Bronchial epithelial cell (primary cell): ENCODE measurements around the gene GAS5. TPM values are rescaled to one million over a fixed set of nuclear protein-coding genes. Genes with fewer than 3 reads are reported as not detected.
A peak's percentile ranks its signal among the peaks of the same experiment; 100 is the strongest.

Source experiments
- DNase-seq: peaks from one replicate; pipeline ENCODE4 v3.0.0-alpha.2; 2010; ENCODE audit warnings: low read depth
- FAIRE-seq: peaks from 2 replicates; lab custom pipeline; 2011; peaks lifted over from hg19 to GRCh38; lab: Jason Lieb, UNC
- H3K27me3 ChIP-seq: 2 replicates; pipeline ENCODE4 v1.5.1; 2011; ENCODE audit warnings: low read length; ENCODE audit not compliant: control insufficient read depth, insufficient read depth
- H3K36me3 ChIP-seq: 2 replicates; pipeline ENCODE4 v1.5.1; 2011; ENCODE audit warnings: low read length; ENCODE audit not compliant: control insufficient read depth, insufficient read depth
- H3K4me3 ChIP-seq: 2 replicates; pipeline ENCODE4 v1.5.1; 2011; ENCODE audit warnings: mild to moderate bottlenecking, low read depth, low read length, control low read depth
- CTCF ChIP-seq: IDR thresholded peaks from 2 replicates; pipeline ENCODE4 v1.5.1; 2011; ENCODE audit warnings: mild to moderate bottlenecking, moderate library complexity, low read length, control low read depth, inconsistent platforms; ENCODE audit not compliant: insufficient read depth, severe bottlenecking
- total RNA-seq: library from RNA; depleted of rRNA; stranded (reverse); fragments of >200 nt; gene quantifications from 2 replicates; pipeline ENCODE4 v1.2.1, GENCODE V29; 2014

GAS5 gene
- total RNA-seq, 1 donor from 2014 or later, result 2,584 TPM

- H3K27me3 ChIP-seq, result no peaks in the 10 kb centered on the region
- no peak overlapping the region for H3K4me3 ChIP-seq
- FAIRE-seq (no peak), DNase-seq (no peak)
- no peaks in the 10 kb centered on the region for H3K36me3 ChIP-seq
- no peak for TF ChIP-seq CTCF
These were observed 8.9 kb upstream of the GAS5 start for GRCh38 chr1:173876732-173877131.

- no peak for FAIRE-seq
- H3K36me3 ChIP-seq, result peaks cover 2% of the 10 kb centered on the region
- no peak for DNase-seq
- H3K27me3 ChIP-seq, result no peaks in the 10 kb centered on the region
- no peak overlapping the region for H3K4me3 ChIP-seq
- no peak for TF ChIP-seq CTCF
These were observed 3.7 kb upstream of the GAS5 start for GRCh38 chr1:173871500-173871899.

- DNase-seq, result no peak
- TF ChIP-seq CTCF, result no peak
- FAIRE-seq, result no peak
- Histone ChIP-seq H3K27me3 (no peaks in the 10 kb centered on the region), H3K36me3 (peaks cover 2% of the 10 kb centered on the region), H3K4me3 (no peak overlapping the region)
These were observed 3.3 kb upstream of the GAS5 start for GRCh38 chr1:173871091-173871490.

- Histone ChIP-seq H3K36me3 (peaks cover 5% of the 10 kb centered on the region), H3K4me3 (no peak overlapping the region), H3K27me3 (no peaks in the 10 kb centered on the region)
- FAIRE-seq, result no peak
- no peak for TF ChIP-seq CTCF
- DNase-seq, result no peak
These were observed 2.7 kb upstream of the GAS5 start for GRCh38 chr1:173870252-173871075.

- no peak for TF ChIP-seq CTCF
- DNase-seq (peak; percentile 44), FAIRE-seq (no peak)
- Histone ChIP-seq H3K27me3 (no peaks in the 10 kb centered on the region), H3K4me3 (peak overlapping the region; percentile 70), H3K36me3 (peaks cover 11% of the 10 kb centered on the region)
These were observed 1.2 kb upstream of the GAS5 start for GRCh38 chr1:173869021-173869359.
